K562 (cell line): ENCODE measurements around the gene HEXD.

Experiments used
- CTCF ChIP-seq, 3 experiments: IDR thresholded peaks in 2 of 3; conservative IDR thresholded peaks in 1 of 3; 2 replicates each; pipeline ENCODE4 v1.5.1; 2011 to 2012; ENCODE audit warnings: low read length in 3 of 3, mild to moderate bottlenecking in 3 of 3, control low read depth in 2 of 3, improper control_type of control experiment in 1 of 3, inconsistent platforms in 1 of 3, low read depth in 1 of 3, mixed read lengths in 1 of 3, moderate library complexity in 1 of 3; ENCODE audit not compliant: insufficient read depth in 2 of 3
- HDGF ChIP-seq: fragments of 450-650 bp; IDR thresholded peaks from 2 replicates; pipeline ENCODE4 v1.6.1; 2016
- JUNB ChIP-seq: fragments of 450-650 bp; formaldehyde crosslinking; conservative IDR thresholded peaks from 2 replicates; pipeline ENCODE4 v1.4.0; 2020; ENCODE audit warnings: mild to moderate bottlenecking
- TF ChIP-seq, protein P1 (sequence below): fragments of 450-650 bp; IDR thresholded peaks from 2 replicates; pipeline ENCODE4 v1.6.1; 2017; ENCODE audit warnings: mild to moderate bottlenecking, moderate library complexity

- TF ChIP-seq, protein P1, sequence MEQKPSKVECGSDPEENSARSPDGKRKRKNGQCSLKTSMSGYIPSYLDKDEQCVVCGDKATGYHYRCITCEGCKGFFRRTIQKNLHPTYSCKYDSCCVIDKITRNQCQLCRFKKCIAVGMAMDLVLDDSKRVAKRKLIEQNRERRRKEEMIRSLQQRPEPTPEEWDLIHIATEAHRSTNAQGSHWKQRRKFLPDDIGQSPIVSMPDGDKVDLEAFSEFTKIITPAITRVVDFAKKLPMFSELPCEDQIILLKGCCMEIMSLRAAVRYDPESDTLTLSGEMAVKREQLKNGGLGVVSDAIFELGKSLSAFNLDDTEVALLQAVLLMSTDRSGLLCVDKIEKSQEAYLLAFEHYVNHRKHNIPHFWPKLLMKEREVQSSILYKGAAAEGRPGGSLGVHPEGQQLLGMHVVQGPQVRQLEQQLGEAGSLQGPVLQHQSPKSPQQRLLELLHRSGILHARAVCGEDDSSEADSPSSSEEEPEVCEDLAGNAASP, result no peak
- no peak for TF ChIP-seq CTCF (IDR thresholded peaks at IDR 0.05 in 2 of 3, conservative IDR thresholded peaks at IDR 0.05 in 1 of 3; ENCODE audit: insufficient read depth in 2 of 3, low read depth in 1 of 3, low read length in 3 of 3)
- no peak for TF ChIP-seq JUNB (CRISPR knock-in tag)
- no peak for TF ChIP-seq HDGF
These were observed 71.0 kb downstream of the HEXD start for GRCh38 chr17:82489117-82489516.
